Endothelial cell of umbilical vein (primary cell): Measurements from ENCODE around the gene KDM5B. TPM values are rescaled to one million over a fixed set of nuclear protein-coding genes. Genes with fewer than 3 reads are reported as not detected.

ENCODE experiments used
- BruUV-seq: library from RNA; stranded (reverse); fragments of 400-500 nt; replicated peaks from 2 replicates; lab custom pipeline; 2021; lab: Mats Ljungman, UMichigan
- CTCF ChIA-PET: fragments of 300-600, 350-600 bp; sonication (Branson Sonifier 250); formaldehyde crosslinking; loops from one replicate; lab custom pipeline; 2021; ENCODE audit warnings: antibody characterized with exemption, inconsistent platforms; lab: Charles Lee
- POLR2A ChIA-PET: fragments of 300-600, 350-600 bp; sonication (Branson Sonifier 250); formaldehyde crosslinking; loops from one replicate; lab custom pipeline; 2021; ENCODE audit warnings: antibody characterized with exemption, inconsistent platforms; lab: Charles Lee
- DNase-seq: peaks from one replicate; pipeline ENCODE4 v3.0.0-alpha.2; 2011; ENCODE audit warnings: low read depth, low spot score
- FAIRE-seq: peaks from 2 replicates; lab custom pipeline; 2011; peaks lifted over from hg19 to GRCh38; lab: Jason Lieb, UNC
- H2AFZ ChIP-seq: 2 replicates; pipeline ENCODE4 v1.6.0; 2012; ENCODE audit warnings: low read depth, low read length, control low read depth, inconsistent platforms
- H3K27ac ChIP-seq: 2 replicates; pipeline ENCODE4 v1.5.1; 2011; ENCODE audit warnings: low read depth, mild to moderate bottlenecking, control low read depth, low read length, moderate library complexity; ENCODE audit not compliant: insufficient read depth
- H3K27me3 ChIP-seq, 2 experiments: 2 replicates each; pipeline versions ENCODE4 v1.6.0 to v1.6.1; 2011; ENCODE audit warnings: low read length in 2 of 2, mixed read lengths in 1 of 2; ENCODE audit not compliant: control insufficient read depth in 2 of 2, insufficient read depth in 2 of 2
- H3K36me3 ChIP-seq, 2 experiments: 2 replicates in 1 of 2; 3 replicates in 1 of 2; pipeline ENCODE4 v1.5.1; 2011; ENCODE audit warnings: low read length in 2 of 2, mild to moderate bottlenecking in 1 of 2, moderate library complexity in 1 of 2; ENCODE audit not compliant: control insufficient read depth in 2 of 2, insufficient read depth in 2 of 2; ENCODE audit errors: extremely low read depth in 1 of 2
- H3K4me1 ChIP-seq: 3 replicates; pipeline ENCODE4 v1.5.1; 2011; ENCODE audit warnings: mild to moderate bottlenecking, low read length; ENCODE audit not compliant: control insufficient read depth, insufficient read depth; ENCODE audit errors: extremely low read depth
- H3K4me2 ChIP-seq: 2 replicates; pipeline ENCODE4 v1.6.1; 2011; ENCODE audit warnings: low read length, control low read depth, mixed read lengths; ENCODE audit not compliant: insufficient read depth
- H3K4me3 ChIP-seq, 3 experiments: fragments of 200-600 bp in 1 of 3; sonication (generic), shearing (Covaris generic) in 1 of 3; replicated peaks in 1 of 3; 2 replicates each; pipeline ENCODE4 v1.5.1; 2011 to 2016; ENCODE audit warnings: control low read depth in 3 of 3, low read length in 3 of 3, mild to moderate bottlenecking in 2 of 3, inconsistent platforms in 1 of 3, low read depth in 1 of 3, moderate library complexity in 1 of 3; ENCODE audit not compliant: insufficient read depth in 1 of 3
- H3K79me2 ChIP-seq: 2 replicates; pipeline ENCODE4 v1.6.0; 2012; ENCODE audit warnings: low read length, inconsistent platforms; ENCODE audit not compliant: control insufficient read depth, insufficient read depth
- H3K9ac ChIP-seq: replicated peaks from 2 replicates; pipeline ENCODE3; 2011; ENCODE audit warnings: low read length, control low read depth; ENCODE audit not compliant: insufficient read depth; ENCODE audit errors: extremely low read depth
- H3K9me1 ChIP-seq: replicated peaks from 3 replicates; pipeline ENCODE4 v1.6.0; 2011; ENCODE audit warnings: mild to moderate bottlenecking, low read length; ENCODE audit not compliant: control insufficient read depth, insufficient read depth; ENCODE audit errors: extremely low read depth
- H3K9me3 ChIP-seq: replicated peaks from 2 replicates; pipeline ENCODE4 v1.5.1; 2012; ENCODE audit warnings: low read length, inconsistent platforms; ENCODE audit not compliant: control insufficient read depth, insufficient read depth
- H4K20me1 ChIP-seq: replicated peaks from 2 replicates; pipeline ENCODE3; 2011; ENCODE audit warnings: mild to moderate bottlenecking, low read length; ENCODE audit not compliant: control insufficient read depth, insufficient read depth; ENCODE audit errors: extremely low read depth
- EZH2 ChIP-seq: IDR thresholded peaks from 2 replicates; pipeline ENCODE4 v1.6.1; 2012; ENCODE audit warnings: borderline replicate concordance, low read depth, mild to moderate bottlenecking, moderate library complexity, low read length, inconsistent platforms; ENCODE audit not compliant: severe bottlenecking
- FOS ChIP-seq: IDR thresholded peaks from 2 replicates; pipeline ENCODE4 v1.6.1; 2011; ENCODE audit warnings: mild to moderate bottlenecking, low read length, moderate library complexity, borderline replicate concordance; ENCODE audit not compliant: insufficient read depth
- GATA2 ChIP-seq: IDR thresholded peaks from 2 replicates; pipeline ENCODE4 v1.7.0; 2011; ENCODE audit warnings: low read depth, mild to moderate bottlenecking, moderate library complexity, mixed read lengths, low read length; ENCODE audit not compliant: insufficient read length, insufficient read depth
- JUN ChIP-seq: IDR thresholded peaks from 2 replicates; pipeline ENCODE4 v1.6.1; 2011; ENCODE audit warnings: borderline replicate concordance, low read depth; ENCODE audit not compliant: insufficient read length, insufficient read depth
- MYC ChIP-seq: IDR thresholded peaks from one replicate; pipeline ENCODE4 v1.6.1; 2011; ENCODE audit warnings: mild to moderate bottlenecking, low read depth, low read length
- POLR2A ChIP-seq: IDR thresholded peaks from 2 replicates; pipeline ENCODE4 v1.6.1; 2012; ENCODE audit warnings: low read depth, mild to moderate bottlenecking, control low read depth, low read length
- POLR2AphosphoS5 ChIP-seq: IDR thresholded peaks from 2 replicates; pipeline ENCODE4 v1.6.1; 2012; ENCODE audit warnings: low read depth, mild to moderate bottlenecking, control low read depth, low read length, moderate library complexity; ENCODE audit not compliant: insufficient read depth
- dilution Hi-C: fragments of 300-500 bp; cut with MboI; formaldehyde crosslinking; loops from one replicate; pipeline ENCODE4 v1.15.0; 2019; ENCODE audit warnings: low sequenced_read_pairs; ENCODE audit not compliant: extremely low pct_ligation_motif_present
- intact Hi-C: fragments of 100-400 bp; cut with micrococcal nuclease; formaldehyde crosslinking; loops from one replicate; pipeline ENCODE4 v1.10.0; 2022
- polyA plus RNA-seq, 4 experiments: library from polyadenylated mRNA; depleted of rRNA in 3 of 4; stranded (reverse) in 3 of 4; unstranded in 1 of 4; fragments of >200 nt; gene quantifications; 2 replicates each; pipeline versions ENCODE4 v1.2.1 to v1.2.3, GENCODE V29; 2011 to 2012; ENCODE audit warnings: missing spikeins in 1 of 4
- total RNA-seq: library from RNA; stranded (reverse); gene quantifications from 2 replicates; pipeline ENCODE4 v1.2.3, GENCODE V29; 2021
- TF ChIP-seq, protein P1 (sequence below): IDR thresholded peaks from 2 replicates; pipeline ENCODE4 v1.6.1; 2011; ENCODE audit not compliant: insufficient read depth, insufficient read length
- TF ChIP-seq, protein P2 (sequence below), 2 donors: IDR thresholded peaks; 1 replicate in 1 of 2; 2 replicates in 1 of 2; pipeline ENCODE4 v1.5.1; 2011; ENCODE audit warnings: low read length in 2 of 2, mild to moderate bottlenecking in 2 of 2, moderate library complexity in 2 of 2, control low read depth in 1 of 2, inconsistent platforms in 1 of 2, low read depth in 1 of 2; ENCODE audit not compliant: insufficient read depth in 1 of 2; ENCODE audit errors: extremely low read depth in 1 of 2

Gene KDM5B
- total and polyA plus RNA-seq, 2 donors (not counting 3 experiments of a cell fraction or from before 2014, with no cell fraction given) = 25.2 to 65.5 TPM

DNA sequence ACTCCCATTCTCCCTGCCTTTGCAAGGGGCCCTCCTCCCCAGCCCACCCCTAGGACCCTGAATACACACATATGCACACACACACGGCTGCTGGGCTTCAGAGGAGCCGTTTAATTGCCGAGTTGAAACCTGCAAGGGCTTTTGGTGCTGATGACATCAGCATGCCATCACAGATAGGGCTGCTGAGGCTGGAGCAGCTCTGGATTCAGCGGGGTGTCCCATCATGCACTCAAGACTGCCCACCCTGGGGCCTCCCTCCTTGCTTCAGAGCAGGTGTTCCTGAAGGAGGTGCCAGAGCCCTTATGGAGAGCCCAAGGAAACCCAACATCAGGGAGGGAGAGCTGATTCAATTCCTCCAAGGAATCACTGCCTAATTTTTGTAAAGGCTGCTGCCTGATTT is 103.6 kb downstream of the KDM5B start:
- H3K9me1 ChIP-seq = no peaks in the 10 kb centered on the region
- POLR2A ChIA-PET = no interaction called here
- dilution Hi-C loops = no loop called here
- H3K79me2 ChIP-seq = no peaks in the 10 kb centered on the region
- H3K27me3 ChIP-seq = peaks cover 41 to 44% of the 10 kb centered on the region in 2 experiments
- no peak overlapping the region for H3K27ac ChIP-seq
- no peak for TF ChIP-seq POLR2A
- TF ChIP-seq GATA2 = no peak
- no peak for TF ChIP-seq FOS
- no peak for TF ChIP-seq EZH2
- no peak for TF ChIP-seq JUN
- TF ChIP-seq MYC = no peak
- TF ChIP-seq, protein P1, sequence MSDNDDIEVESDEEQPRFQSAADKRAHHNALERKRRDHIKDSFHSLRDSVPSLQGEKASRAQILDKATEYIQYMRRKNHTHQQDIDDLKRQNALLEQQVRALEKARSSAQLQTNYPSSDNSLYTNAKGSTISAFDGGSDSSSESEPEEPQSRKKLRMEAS = no peak
- TF ChIP-seq, protein P2, sequence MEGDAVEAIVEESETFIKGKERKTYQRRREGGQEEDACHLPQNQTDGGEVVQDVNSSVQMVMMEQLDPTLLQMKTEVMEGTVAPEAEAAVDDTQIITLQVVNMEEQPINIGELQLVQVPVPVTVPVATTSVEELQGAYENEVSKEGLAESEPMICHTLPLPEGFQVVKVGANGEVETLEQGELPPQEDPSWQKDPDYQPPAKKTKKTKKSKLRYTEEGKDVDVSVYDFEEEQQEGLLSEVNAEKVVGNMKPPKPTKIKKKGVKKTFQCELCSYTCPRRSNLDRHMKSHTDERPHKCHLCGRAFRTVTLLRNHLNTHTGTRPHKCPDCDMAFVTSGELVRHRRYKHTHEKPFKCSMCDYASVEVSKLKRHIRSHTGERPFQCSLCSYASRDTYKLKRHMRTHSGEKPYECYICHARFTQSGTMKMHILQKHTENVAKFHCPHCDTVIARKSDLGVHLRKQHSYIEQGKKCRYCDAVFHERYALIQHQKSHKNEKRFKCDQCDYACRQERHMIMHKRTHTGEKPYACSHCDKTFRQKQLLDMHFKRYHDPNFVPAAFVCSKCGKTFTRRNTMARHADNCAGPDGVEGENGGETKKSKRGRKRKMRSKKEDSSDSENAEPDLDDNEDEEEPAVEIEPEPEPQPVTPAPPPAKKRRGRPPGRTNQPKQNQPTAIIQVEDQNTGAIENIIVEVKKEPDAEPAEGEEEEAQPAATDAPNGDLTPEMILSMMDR (IDR thresholded peaks at IDR 0.05; ENCODE audit: extremely low read depth in 1 of 2, insufficient read depth in 1 of 2, low read depth in 1 of 2, low read length in 2 of 2) = no peak
- TF ChIP-seq POLR2AphosphoS5 = no peak
- no TSS peak for BruUV-seq
- intact Hi-C loops = no loop called here
- H3K36me3 ChIP-seq = no peaks in the 10 kb centered on the region
- H3K4me1 ChIP-seq = peaks cover under 1% of the 10 kb centered on the region
- H2AFZ ChIP-seq = no peak overlapping the region
- H3K9me3 ChIP-seq = no peaks in the 10 kb centered on the region
- no peak overlapping the region for H3K4me2 ChIP-seq
- CTCF ChIA-PET = interaction anchor here (3.2 kb wide), 1 partner anchor 15 kb away, joined by 12 read pairs; no protein-coding TSS in a partner anchor
- H3K9ac ChIP-seq = no peak overlapping the region
- no peak overlapping the region for H3K4me3 ChIP-seq
- no peak for FAIRE-seq
- H4K20me1 ChIP-seq = no peaks in the 10 kb centered on the region
- DNase-seq = no peak
